Measurements from ENCODE around the gene LYPLAL1.

LYPLAL1 gene

DNA sequence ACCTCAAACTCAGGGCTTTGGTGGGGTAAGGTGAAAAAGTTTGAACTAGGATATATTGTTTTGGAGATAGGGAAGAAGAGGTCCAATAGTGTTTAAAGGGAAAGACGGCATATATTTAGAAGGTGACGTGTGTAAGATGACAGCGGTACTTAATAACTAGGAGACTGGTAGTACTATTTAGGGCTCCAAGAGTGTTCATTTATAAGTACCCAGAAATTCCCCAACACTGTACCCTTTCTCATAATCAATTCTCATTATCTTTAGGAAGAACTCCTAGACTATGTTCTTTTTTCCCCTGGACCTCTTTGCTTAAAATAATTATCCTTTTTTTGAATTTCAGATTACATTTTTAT lies 1.5 kb downstream of the LYPLAL1 start:
- Mint-ChIP-seq H3K27ac (peak overlapping the region; percentile 92 to 98 (median 94)), H3K27me3 (ENCODE audit: low read depth) (no peaks in the 10 kb centered on the region), H3K4me3 (peak overlapping the region; percentile 93 to 99 (median 97)), H3K36me3 (ENCODE audit: low read depth) (peaks cover 18% of the 10 kb centered on the region), H3K4me1 (peaks cover 51% of the 10 kb centered on the region), H3K9me3 (no peaks in the 10 kb centered on the region)
- TF ChIP-seq, protein P1, sequence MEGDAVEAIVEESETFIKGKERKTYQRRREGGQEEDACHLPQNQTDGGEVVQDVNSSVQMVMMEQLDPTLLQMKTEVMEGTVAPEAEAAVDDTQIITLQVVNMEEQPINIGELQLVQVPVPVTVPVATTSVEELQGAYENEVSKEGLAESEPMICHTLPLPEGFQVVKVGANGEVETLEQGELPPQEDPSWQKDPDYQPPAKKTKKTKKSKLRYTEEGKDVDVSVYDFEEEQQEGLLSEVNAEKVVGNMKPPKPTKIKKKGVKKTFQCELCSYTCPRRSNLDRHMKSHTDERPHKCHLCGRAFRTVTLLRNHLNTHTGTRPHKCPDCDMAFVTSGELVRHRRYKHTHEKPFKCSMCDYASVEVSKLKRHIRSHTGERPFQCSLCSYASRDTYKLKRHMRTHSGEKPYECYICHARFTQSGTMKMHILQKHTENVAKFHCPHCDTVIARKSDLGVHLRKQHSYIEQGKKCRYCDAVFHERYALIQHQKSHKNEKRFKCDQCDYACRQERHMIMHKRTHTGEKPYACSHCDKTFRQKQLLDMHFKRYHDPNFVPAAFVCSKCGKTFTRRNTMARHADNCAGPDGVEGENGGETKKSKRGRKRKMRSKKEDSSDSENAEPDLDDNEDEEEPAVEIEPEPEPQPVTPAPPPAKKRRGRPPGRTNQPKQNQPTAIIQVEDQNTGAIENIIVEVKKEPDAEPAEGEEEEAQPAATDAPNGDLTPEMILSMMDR (IDR thresholded peaks at IDR 0.05; ENCODE audit: unreplicated experiment in 3 of 3), result no peak

DNA sequence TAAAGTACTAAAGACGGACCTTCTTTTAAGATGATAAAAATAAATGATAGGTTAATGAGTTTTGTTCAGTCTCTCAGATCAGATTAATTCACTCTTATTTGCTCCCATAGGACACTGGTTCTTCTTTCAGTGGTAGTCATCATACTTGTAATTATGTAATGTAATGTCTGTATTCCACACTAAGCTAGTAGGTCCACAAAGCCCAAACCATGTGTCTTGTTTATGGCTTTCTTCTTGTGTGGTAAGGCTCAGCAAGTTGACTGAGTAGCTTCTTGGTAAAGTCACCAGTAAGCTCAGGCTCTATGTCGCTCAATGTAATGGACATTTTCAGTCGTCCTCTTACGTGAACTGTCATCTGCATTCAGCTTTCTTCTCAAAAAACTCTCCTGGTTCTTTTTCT lies 2.5 kb downstream of the LYPLAL1 start:
- Mint-ChIP-seq H3K27ac (peak overlapping the region; percentile 92 to 98 (median 94)), H3K36me3 (ENCODE audit: low read depth) (peaks cover 26% of the 10 kb centered on the region), H3K9me3 (no peaks in the 10 kb centered on the region), H3K27me3 (ENCODE audit: low read depth) (no peaks in the 10 kb centered on the region), H3K4me1 (peaks cover 47% of the 10 kb centered on the region), H3K4me3 (peak overlapping the region; percentile 57 to 93 (median 70))
- TF ChIP-seq, protein P1 (IDR thresholded peaks at IDR 0.05; ENCODE audit: unreplicated experiment in 3 of 3), result no peak

DNA sequence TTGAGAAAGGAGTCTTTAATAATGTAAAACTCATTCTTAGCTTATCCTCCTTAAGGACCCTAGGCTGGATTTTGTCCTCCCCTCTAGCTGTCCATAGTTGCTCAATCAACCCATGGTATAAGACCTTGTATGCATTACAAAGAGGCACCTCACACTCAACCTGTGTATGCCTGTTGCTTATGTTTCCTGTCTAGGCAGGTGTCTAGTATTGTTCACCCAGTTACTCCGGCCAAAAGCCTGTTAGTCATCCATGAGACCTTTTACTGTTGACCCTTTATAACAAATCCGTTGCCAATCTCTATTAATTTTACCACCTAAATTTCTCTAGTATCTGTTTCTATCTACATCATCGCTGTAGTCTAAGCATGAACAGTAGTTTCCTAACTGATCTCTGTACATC lies 3.7 kb downstream of the LYPLAL1 start:
- peaks cover 37% of the 10 kb centered on the region for H3K36me3 Mint-ChIP-seq (ENCODE audit: low read depth)
- H3K4me1 Mint-ChIP-seq, result peaks cover 44% of the 10 kb centered on the region
- peak overlapping the region; percentile 9 to 94 (median 92) for H3K27ac Mint-ChIP-seq
- TF ChIP-seq, protein P1 (IDR thresholded peaks at IDR 0.05; ENCODE audit: unreplicated experiment in 3 of 3), result no peak
- H3K4me3 Mint-ChIP-seq, result peak overlapping the region in 1 of 3 experiments; percentile 25
- H3K27me3 Mint-ChIP-seq (ENCODE audit: low read depth), result no peaks in the 10 kb centered on the region
- no peaks in the 10 kb centered on the region for H3K9me3 Mint-ChIP-seq

DNA sequence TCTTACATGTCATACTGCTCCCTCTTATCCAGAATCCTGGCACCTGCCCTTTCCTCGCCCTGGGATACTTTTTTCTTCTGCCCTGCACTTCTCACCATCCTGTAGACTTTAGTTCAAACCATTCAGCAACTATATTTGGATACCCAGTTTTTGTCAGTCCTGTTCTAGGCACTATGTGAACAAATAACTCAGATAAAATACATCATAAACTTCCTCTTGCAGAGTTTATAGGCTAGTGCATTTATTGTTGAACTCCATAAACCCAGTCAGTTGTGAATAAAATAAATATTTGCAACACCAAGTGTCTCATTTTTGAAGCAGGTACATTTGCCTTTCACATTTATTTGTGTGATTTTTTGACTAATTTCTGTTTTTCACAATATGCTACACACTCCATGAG lies 4.3 kb downstream of the LYPLAL1 start:
- peak overlapping the region in 1 of 3 experiments; percentile 15 for H3K4me3 Mint-ChIP-seq
- H3K27me3 Mint-ChIP-seq (ENCODE audit: low read depth), result no peaks in the 10 kb centered on the region
- H3K4me1 Mint-ChIP-seq, result peaks cover 44% of the 10 kb centered on the region
- H3K27ac Mint-ChIP-seq, result peak overlapping the region; percentile 9 to 94 (median 92)
- TF ChIP-seq, protein P1 (IDR thresholded peaks at IDR 0.05; ENCODE audit: unreplicated experiment in 3 of 3), result no peak
- H3K9me3 Mint-ChIP-seq, result no peaks in the 10 kb centered on the region
- H3K36me3 Mint-ChIP-seq (ENCODE audit: low read depth), result peaks cover 43% of the 10 kb centered on the region

DNA sequence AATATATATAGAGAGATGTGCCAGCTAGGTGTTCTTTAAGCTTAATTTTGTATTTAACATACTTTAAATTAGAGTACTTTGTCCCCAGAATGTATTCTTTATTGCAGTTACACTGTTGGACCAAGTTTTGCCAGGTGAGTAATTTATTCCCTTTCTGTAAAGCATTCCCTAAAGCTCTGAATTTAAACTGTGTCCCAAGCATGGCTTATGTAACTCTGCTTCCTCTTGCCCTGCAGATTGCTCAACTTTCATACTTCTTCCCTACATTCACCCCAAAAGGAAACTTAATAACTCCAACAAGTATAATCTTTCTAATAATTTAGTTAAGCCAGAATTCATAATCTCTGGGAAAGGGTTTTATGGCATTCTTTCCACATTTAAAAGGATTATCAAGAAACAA lies 5.6 kb downstream of the LYPLAL1 start:
- TF ChIP-seq, protein P1 (IDR thresholded peaks at IDR 0.05; ENCODE audit: unreplicated experiment in 3 of 3), result no peak
- Mint-ChIP-seq H3K9me3 (peaks cover 1% of the 10 kb centered on the region), H3K4me1 (peaks cover 39% of the 10 kb centered on the region), H3K27me3 (ENCODE audit: low read depth) (no peaks in the 10 kb centered on the region), H3K4me3 (no peak overlapping the region), H3K36me3 (ENCODE audit: low read depth) (peaks cover 57% of the 10 kb centered on the region), H3K27ac (peak overlapping the region; percentile 28 to 85 (median 36))

DNA sequence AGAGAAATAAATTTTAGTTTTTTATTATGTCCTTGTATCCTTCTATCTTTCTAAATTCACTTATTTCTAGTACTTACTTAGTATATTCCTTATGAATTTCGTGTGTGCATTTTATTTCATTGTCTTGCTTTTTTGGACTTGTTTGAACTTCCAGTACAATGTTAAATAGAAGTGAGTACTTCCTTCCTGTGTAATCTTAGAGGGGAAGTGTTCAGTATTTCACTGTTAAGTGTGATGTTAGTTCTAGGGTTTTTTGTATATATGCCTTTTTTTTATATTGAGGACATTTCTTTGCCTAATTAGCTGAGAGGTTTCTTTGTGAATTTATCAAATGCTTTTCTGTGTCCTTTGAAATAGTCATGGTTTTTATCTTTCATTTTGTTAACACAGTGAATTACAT lies 10.7 kb downstream of the LYPLAL1 start:
- H3K4me3 Mint-ChIP-seq, result no peak overlapping the region
- no peak overlapping the region for H3K27ac Mint-ChIP-seq
- peaks cover 65% of the 10 kb centered on the region for H3K36me3 Mint-ChIP-seq (ENCODE audit: low read depth)
- H3K9me3 Mint-ChIP-seq, result peaks cover 12% of the 10 kb centered on the region
- H3K27me3 Mint-ChIP-seq (ENCODE audit: low read depth), result no peaks in the 10 kb centered on the region
- peaks cover 17% of the 10 kb centered on the region for H3K4me1 Mint-ChIP-seq
- TF ChIP-seq, protein P1 (IDR thresholded peaks at IDR 0.05; ENCODE audit: unreplicated experiment in 3 of 3), result no peak
